Activated CD4-positive, alpha-beta T cell treated with anti-CD3 and anti-CD28 coated beads, Interleukin-2, amount 50 U/mL, for 1 hour (primary cell): Measurements from ENCODE around the gene LIN28B.

Source experiments
- DNase-seq: peaks from one replicate; pipeline ENCODE4 v3.0.0-alpha.2; 2020

Gene LIN28B

GRCh38 chr6:105015482-105015881 lies 58.6 kb downstream of the LIN28B start:
- no peak for DNase-seq

GRCh38 chr6:105019285-105019684 lies 62.4 kb downstream of the LIN28B start:
- DNase-seq = no peak

GRCh38 chr6:105021399-105021798 lies 64.5 kb downstream of the LIN28B start:
- DNase-seq = no peak

GRCh38 chr6:105022416-105022815 lies 65.5 kb downstream of the LIN28B start:
- no peak for DNase-seq

GRCh38 chr6:105024803-105025202 lies 67.9 kb downstream of the LIN28B start:
- no peak for DNase-seq

GRCh38 chr6:105028898-105029297 lies 72.0 kb downstream of the LIN28B start:
- DNase-seq = no peak

GRCh38 chr6:105029581-105029980 lies 72.7 kb downstream of the LIN28B start:
- DNase-seq = no peak

- DNase-seq = no peak
Measured at GRCh38 chr6:105034470-105034869, 77.6 kb downstream of the LIN28B start.

- DNase-seq = no peak
Measured at GRCh38 chr6:105035299-105035698, 78.4 kb downstream of the LIN28B start.

GRCh38 chr6:105036351-105036750 lies 79.4 kb downstream of the LIN28B start:
- DNase-seq = no peak

GRCh38 chr6:105038259-105038658 lies 81.4 kb downstream of the LIN28B start:
- no peak for DNase-seq

- DNase-seq = no peak
Measured at GRCh38 chr6:105041880-105042279, 85.0 kb downstream of the LIN28B start.

GRCh38 chr6:105042648-105043047 lies 85.7 kb downstream of the LIN28B start:
- DNase-seq = no peak

- DNase-seq = no peak
Measured at GRCh38 chr6:105043979-105044378, 87.1 kb downstream of the LIN28B start.

GRCh38 chr6:105045526-105045925 lies 88.6 kb downstream of the LIN28B start:
- DNase-seq = no peak

- no peak for DNase-seq
Measured at GRCh38 chr6:105051941-105052471, 95.1 kb downstream of the LIN28B start.

- DNase-seq = no peak
Measured at GRCh38 chr6:105056646-105057045, 99.7 kb downstream of the LIN28B start.

- DNase-seq = no peak
Measured at GRCh38 chr6:105057160-105057559, 100.3 kb downstream of the LIN28B start.

GRCh38 chr6:105058316-105058715 lies 101.4 kb downstream of the LIN28B start:
- DNase-seq = no peak

- no peak for DNase-seq
Measured at GRCh38 chr6:105058846-105059245, 101.9 kb downstream of the LIN28B start.

- DNase-seq = no peak
Measured at GRCh38 chr6:105066233-105066632, 109.3 kb downstream of the LIN28B start.

GRCh38 chr6:105066836-105067235 lies 109.9 kb downstream of the LIN28B start:
- DNase-seq = no peak

- DNase-seq = no peak
Measured at GRCh38 chr6:105067329-105067728, 110.4 kb downstream of the LIN28B start.

GRCh38 chr6:105068407-105068806 lies 111.5 kb downstream of the LIN28B start:
- DNase-seq = no peak

- no peak for DNase-seq
Measured at GRCh38 chr6:105069821-105070445, 113.0 kb downstream of the LIN28B start.
